ENCODE measurements around the gene ADGRE2.

- TF ChIP-seq, protein P1, sequence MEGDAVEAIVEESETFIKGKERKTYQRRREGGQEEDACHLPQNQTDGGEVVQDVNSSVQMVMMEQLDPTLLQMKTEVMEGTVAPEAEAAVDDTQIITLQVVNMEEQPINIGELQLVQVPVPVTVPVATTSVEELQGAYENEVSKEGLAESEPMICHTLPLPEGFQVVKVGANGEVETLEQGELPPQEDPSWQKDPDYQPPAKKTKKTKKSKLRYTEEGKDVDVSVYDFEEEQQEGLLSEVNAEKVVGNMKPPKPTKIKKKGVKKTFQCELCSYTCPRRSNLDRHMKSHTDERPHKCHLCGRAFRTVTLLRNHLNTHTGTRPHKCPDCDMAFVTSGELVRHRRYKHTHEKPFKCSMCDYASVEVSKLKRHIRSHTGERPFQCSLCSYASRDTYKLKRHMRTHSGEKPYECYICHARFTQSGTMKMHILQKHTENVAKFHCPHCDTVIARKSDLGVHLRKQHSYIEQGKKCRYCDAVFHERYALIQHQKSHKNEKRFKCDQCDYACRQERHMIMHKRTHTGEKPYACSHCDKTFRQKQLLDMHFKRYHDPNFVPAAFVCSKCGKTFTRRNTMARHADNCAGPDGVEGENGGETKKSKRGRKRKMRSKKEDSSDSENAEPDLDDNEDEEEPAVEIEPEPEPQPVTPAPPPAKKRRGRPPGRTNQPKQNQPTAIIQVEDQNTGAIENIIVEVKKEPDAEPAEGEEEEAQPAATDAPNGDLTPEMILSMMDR (IDR thresholded peaks at IDR 0.05), result no peak
- TF ChIP-seq POLR2AphosphoS5 (IDR thresholded peaks at IDR 0.05; ENCODE audit: insufficient read depth in 1 of 2, low read depth in 1 of 2), result no peak
- no peak for TF ChIP-seq POLR2A (IDR thresholded peaks at IDR 0.05)
Observed at GRCh38 chr19:14770944-14771839, 7.2 kb downstream of the ADGRE2 start.

All from vagina (tissue), 2 donors.